Measurements from ENCODE around the gene RFXANK. TPM values are rescaled to one million over a fixed set of nuclear protein-coding genes. Genes with fewer than 3 reads are reported as not detected.

The RFXANK gene
- total RNA-seq, 6 experiments from 2014 or later: 13.8 to 21.2 (median 17.3) TPM

- ATAC-seq (no peak), DNase-seq (no peak)
- Histone ChIP-seq H3K36me3 (no peaks in the 10 kb centered on the region), H3K4me3 (no peak overlapping the region), H3K9me3 (no peaks in the 10 kb centered on the region), H3K4me1 (peaks cover 0 to 10% (median 3%) of the 10 kb centered on the region in 4 donors), H3K27me3 (no peaks in the 10 kb centered on the region), H3K27ac (no peak overlapping the region)
- 40% methylated on average over 1 of the region's 5 CpGs for WGBS (ENCODE audit: insufficient coverage, low coverage, low lambda C conversion rate, missing lambda C conversion rate)
- no peak for TF ChIP-seq POLR2A (IDR thresholded peaks at IDR 0.05)
- no peak for TF ChIP-seq CTCF (IDR thresholded peaks at IDR 0.05)
- intact Hi-C loops (cut with DNase I): no loop called here
These were observed 34.1 kb downstream of the RFXANK start for GRCh38 chr19:19226204-19226603.

- Histone ChIP-seq H3K9me3 (no peaks in the 10 kb centered on the region), H3K36me3 (no peaks in the 10 kb centered on the region), H3K27ac (no peak overlapping the region), H3K27me3 (no peaks in the 10 kb centered on the region), H3K4me3 (no peak overlapping the region), H3K4me1 (peaks cover 0 to 10% (median 3%) of the 10 kb centered on the region in 4 donors)
- DNase-seq (no peak), ATAC-seq (no peak)
- TF ChIP-seq CTCF (IDR thresholded peaks at IDR 0.05) (no peak), POLR2A (IDR thresholded peaks at IDR 0.05) (no peak)
- intact Hi-C loops (cut with DNase I): no loop called here
- 58% methylated on average over 4 of the region's 10 CpGs for WGBS (ENCODE audit: insufficient coverage, low coverage, low lambda C conversion rate, missing lambda C conversion rate)
These were observed 34.6 kb downstream of the RFXANK start for GRCh38 chr19:19226663-19227062.

- no peak for ATAC-seq
- TF ChIP-seq CTCF (IDR thresholded peaks at IDR 0.05) (no peak), POLR2A (IDR thresholded peaks at IDR 0.05) (no peak)
- no peaks in the 10 kb centered on the region for H3K27me3 ChIP-seq
These were observed 35.2 kb downstream of the RFXANK start for GRCh38 chr19:19227217-19227616.

GRCh38 chr19:19229701-19230100 is 37.6 kb downstream of the RFXANK start:
- DNase-seq: no peak
- WGBS (ENCODE audit: insufficient coverage, low coverage, low lambda C conversion rate, missing lambda C conversion rate): 70% methylated on average over 3 of the region's 3 CpGs
- H3K36me3 ChIP-seq: no peaks in the 10 kb centered on the region
- peaks cover 0 to 3% (median 0%) of the 10 kb centered on the region in 4 donors for H3K9me3 ChIP-seq
- no peak overlapping the region for H3K27ac ChIP-seq
- intact Hi-C loops (cut with DNase I): no loop called here
- no peak for ATAC-seq
- H3K4me1 ChIP-seq: peaks cover 0 to 10% (median 3%) of the 10 kb centered on the region in 4 donors
- no peak for TF ChIP-seq CTCF (IDR thresholded peaks at IDR 0.05)
- no peak for TF ChIP-seq POLR2A (IDR thresholded peaks at IDR 0.05)
- H3K4me3 ChIP-seq: no peak overlapping the region
- H3K27me3 ChIP-seq: no peaks in the 10 kb centered on the region

More at GRCh38 chr19:19227217-19227616, 35.2 kb downstream of the RFXANK start:
- intact Hi-C loops (cut with DNase I): no loop called here
- no peak overlapping the region for H3K4me3 ChIP-seq
- no peaks in the 10 kb centered on the region for H3K9me3 ChIP-seq
- peaks cover 0 to 10% (median 3%) of the 10 kb centered on the region in 4 donors for H3K4me1 ChIP-seq
- no peaks in the 10 kb centered on the region for H3K36me3 ChIP-seq
- DNase-seq: no peak
- no CpG with 5 or more reads among the region's 4 CpGs for WGBS (ENCODE audit: insufficient coverage, low coverage, low lambda C conversion rate, missing lambda C conversion rate)
- no peak overlapping the region for H3K27ac ChIP-seq

- Histone ChIP-seq H3K36me3 (no peaks in the 10 kb centered on the region), H3K4me1 (peaks cover 0 to 10% (median 3%) of the 10 kb centered on the region in 4 donors), H3K4me3 (no peak overlapping the region), H3K9me3 (peaks cover 0 to 3% (median 0%) of the 10 kb centered on the region in 4 donors), H3K27me3 (no peaks in the 10 kb centered on the region), H3K27ac (no peak overlapping the region)
- WGBS (ENCODE audit: insufficient coverage, low coverage, low lambda C conversion rate, missing lambda C conversion rate): no CpG with 5 or more reads among the region's 9 CpGs
- TF ChIP-seq POLR2A (IDR thresholded peaks at IDR 0.05) (no peak), CTCF (IDR thresholded peaks at IDR 0.05) (no peak)
- DNase-seq (no peak), ATAC-seq (no peak)
- intact Hi-C loops (cut with DNase I): no loop called here
These were observed 38.9 kb downstream of the RFXANK start for GRCh38 chr19:19230999-19231398.

Data from right lobe of liver (tissue), 6 donors.